HL-60/S4 (cell line): ENCODE data around the gene PIAS2.

Experiments
- in situ Hi-C: fragments of 300-500 bp; cut with MboI; formaldehyde crosslinking; loops from 2 replicates; pipeline ENCODE4 v1.14.3; 2022; ENCODE audit warnings: low sequenced_read_pairs

PIAS2 gene

GRCh38 chr18:46767217-46767616, 150.1 kb downstream of the PIAS2 start:
- in situ Hi-C loops = no loop called here

GRCh38 chr18:46764586-46764985, 152.7 kb downstream of the PIAS2 start:
- in situ Hi-C loops = no loop called here

GRCh38 chr18:46761059-46761769, 156.1 kb downstream of the PIAS2 start:
- in situ Hi-C loops = no loop called here

- in situ Hi-C loops = no loop called here
Observed at GRCh38 chr18:46759890-46760289, 157.4 kb downstream of the PIAS2 start.

GRCh38 chr18:46756559-46757201, 160.6 kb downstream of the PIAS2 start, which contains the start of gene ST8SIA5:
Gene ST8SIA5, minus strand, starts transcription at chr18:46757053. Its CDS starts 545 bp downstream, at chr18:46756508.
- in situ Hi-C loops = no loop called here

GRCh38 chr18:46756025-46756558, 161.2 kb downstream of the PIAS2 start:
- in situ Hi-C loops = no loop called here

GRCh38 chr18:46755315-46756024, 161.8 kb downstream of the PIAS2 start:
- in situ Hi-C loops = no loop called here

- in situ Hi-C loops = no loop called here
Observed at GRCh38 chr18:46754661-46755292, 162.5 kb downstream of the PIAS2 start.

GRCh38 chr18:46754188-46754587, 163.1 kb downstream of the PIAS2 start:
- in situ Hi-C loops = no loop called here
